Astrocyte (in vitro differentiated cells and primary cell): ENCODE results near the gene GPC5.

Experiments used
- CTCF ChIP-seq: IDR thresholded peaks from 2 replicates; pipeline ENCODE4 v1.5.1; 2011; ENCODE audit warnings: low read depth, mild to moderate bottlenecking, inconsistent platforms, low read length, moderate library complexity; ENCODE audit not compliant: insufficient read depth
- EZH2 ChIP-seq: IDR thresholded peaks from 2 replicates; pipeline ENCODE4 v1.6.1; 2012; ENCODE audit warnings: mild to moderate bottlenecking, low read length, inconsistent platforms; ENCODE audit not compliant: insufficient read depth

- no peak for TF ChIP-seq CTCF
- no peak for TF ChIP-seq EZH2
These were observed 1496.0 kb downstream of the GPC5 start for GRCh38 chr13:92894447-92894846.
